T-cell (primary cell): ENCODE data around the gene PLPP6. TPM values are rescaled to one million over a fixed set of nuclear protein-coding genes. Genes with fewer than 3 reads are reported as not detected.

Source experiments
- ATAC-seq, 4 experiments: fragments of 200-7000 bp in 3 of 4; fragments of 150-1000 bp in 1 of 4; cut with Tn5 transposase; replicated peaks in 1 of 4; 1 replicate in 3 of 4; 2 replicates in 1 of 4; pipeline ENCODE4 v1.10.0; 2021; ENCODE audit warnings: moderate library complexity in 3 of 4, mild to moderate bottlenecking in 2 of 4, moderate number of reproducible peaks in 1 of 4
- CTCF ChIA-PET, 2 donors: fragments of 300-600 bp; sonication (Branson Sonifier 250); formaldehyde crosslinking; loops; one replicate each; lab custom pipeline; 2022; ENCODE audit warnings: antibody characterized with exemption in 2 of 2; lab: Charles Lee
- POLR2A ChIA-PET, 2 donors: fragments of 300-600 bp; sonication (Branson Sonifier 250); formaldehyde crosslinking; loops; one replicate each; lab custom pipeline; 2022; ENCODE audit warnings: antibody characterized with exemption in 2 of 2; lab: Charles Lee
- DNase-seq, 35 experiments: peaks; one replicate each; pipeline versions ENCODE4 v3.0.0 to v3.0.0-alpha.2; 2013 to 2023
- H3K27ac ChIP-seq: one replicate; pipeline ENCODE4 v1.5.1; 2013; ENCODE audit warnings: low read length
- H3K27me3 ChIP-seq, 2 experiments: replicated peaks in 1 of 2; 1 replicate in 1 of 2; 2 replicates in 1 of 2; pipeline versions ENCODE4 v1.6.1 to v1.7.0; 2013; ENCODE audit warnings: low read length in 1 of 2, mixed read lengths in 1 of 2; ENCODE audit not compliant: control insufficient read depth in 2 of 2, insufficient read depth in 2 of 2; ENCODE audit errors: extremely low read depth in 1 of 2
- H3K36me3 ChIP-seq, 2 donors: 1 replicate in 1 of 2; 2 replicates in 1 of 2; pipeline versions ENCODE4 v1.6.1 to v1.7.0; 2013; ENCODE audit warnings: low read length in 1 of 2; ENCODE audit not compliant: control insufficient read depth in 2 of 2, insufficient read depth in 1 of 2; ENCODE audit errors: extremely low read depth in 1 of 2
- H3K4me1 ChIP-seq, 2 experiments: 1 replicate in 1 of 2; 2 replicates in 1 of 2; pipeline versions ENCODE4 v1.6.1 to v1.7.0; 2013; ENCODE audit warnings: low read length in 2 of 2, mixed read lengths in 1 of 2; ENCODE audit not compliant: insufficient read depth in 2 of 2, control insufficient read depth in 1 of 2; ENCODE audit errors: extremely low read depth in 1 of 2
- H3K4me3 ChIP-seq, 2 donors: 1 replicate in 1 of 2; 2 replicates in 1 of 2; pipeline versions ENCODE4 v1.5.1 to v1.7.0; 2013; ENCODE audit warnings: mild to moderate bottlenecking in 2 of 2, low read length in 1 of 2, moderate library complexity in 1 of 2; ENCODE audit not compliant: control insufficient read depth in 1 of 2; ENCODE audit errors: extremely low read depth in 1 of 2
- H3K9me3 ChIP-seq: 2 replicates; pipeline ENCODE4 v1.7.0; 2013
- H3K27ac Mint-ChIP-seq, 2 donors: one replicate each; pipeline ENCODE4 v1.8.0; 2020 to 2021; ENCODE audit warnings: mild to moderate bottlenecking in 2 of 2, mixed read lengths in 2 of 2
- H3K27me3 Mint-ChIP-seq, 2 donors: one replicate each; pipeline ENCODE4 v1.8.0; 2021 to 2022; ENCODE audit warnings: mixed read lengths in 2 of 2
- H3K36me3 Mint-ChIP-seq: one replicate; pipeline ENCODE4 v1.8.0; 2021; ENCODE audit warnings: mixed read lengths
- H3K4me1 Mint-ChIP-seq, 3 donors: one replicate each; pipeline ENCODE4 v1.8.0; 2020 to 2022; ENCODE audit warnings: mixed read lengths in 3 of 3, mild to moderate bottlenecking in 1 of 3
- H3K4me3 Mint-ChIP-seq, 3 donors: one replicate each; pipeline ENCODE4 v1.8.0; 2020 to 2022; ENCODE audit warnings: mild to moderate bottlenecking in 3 of 3, mixed read lengths in 3 of 3, moderate library complexity in 3 of 3
- H3K9me3 Mint-ChIP-seq, 3 donors: one replicate each; pipeline ENCODE4 v1.8.0; 2020 to 2022; ENCODE audit warnings: mixed read lengths in 3 of 3
- WGBS: methylation state at CpG from one replicate; pipeline ENCODE4 v1.1.5; 2013; ENCODE audit warnings: missing lambda C conversion rate; ENCODE audit not compliant: insufficient coverage; 5-methylcytosine and 5-hydroxymethylcytosine counted together
- total RNA-seq, 35 experiments: library from RNA in 6 of 35; stranded (reverse) in 6 of 35; fragments of 120-200 nt in 1 of 35; gene quantifications; one replicate each; pipeline versions ENCODE4 v1.2.1 to v1.2.4 and lab custom pipeline; 2013 to 2026

Gene PLPP6
- total RNA-seq, 5 donors from 2014 or later (not counting 1 experiment from before 2014, with no cell fraction given), result 6.7 to 15.8 (median 14.3) TPM

- H3K4me1 ChIP-seq, result no peaks in the 10 kb centered on the region
- no peak overlapping the region for H3K4me3 ChIP-seq
- H3K27ac ChIP-seq, result no peak overlapping the region
- ATAC-seq, result no peak
- no peak overlapping the region for H3K4me3 Mint-ChIP-seq
- H3K9me3 ChIP-seq, result no peaks in the 10 kb centered on the region
- no peaks in the 10 kb centered on the region for H3K9me3 Mint-ChIP-seq
- POLR2A ChIA-PET, result no interaction called here
- no CpG with 5 or more reads among the region's 1 CpG for WGBS
- DNase-seq, result no peak
- H3K27me3 Mint-ChIP-seq, result no peaks in the 10 kb centered on the region
- H3K4me1 Mint-ChIP-seq, result peaks cover 14 to 16% (median 15%) of the 10 kb centered on the region in 3 donors
- H3K36me3 ChIP-seq, result peaks cover 0 to 63% of the 10 kb centered on the region in 2 donors
- no peaks in the 10 kb centered on the region for H3K27me3 ChIP-seq
- H3K27ac Mint-ChIP-seq, result peak overlapping the region; percentile 54 to 56
- H3K36me3 Mint-ChIP-seq, result peaks cover 46% of the 10 kb centered on the region
- CTCF ChIA-PET, result interaction anchor here (0.7 to 1.0 kb wide), 2 partner anchors 24 to 98 kb away, joined by 3 to 5 read pairs; no protein-coding TSS in a partner anchor
These were observed 39.4 kb downstream of the PLPP6 start for GRCh38 chr9:4701526-4701925.

GRCh38 chr9:4704129-4704528 lies 42.0 kb downstream of the PLPP6 start:
- CTCF ChIA-PET, result interaction anchor here in 1 of 2 donors (0.6 kb wide), 1 partner anchor 85 kb away, joined by 3 read pairs; no protein-coding TSS in a partner anchor
- Mint-ChIP-seq H3K4me3 (no peak overlapping the region), H3K4me1 (peaks cover 13 to 16% (median 15%) of the 10 kb centered on the region in 3 donors), H3K36me3 (peaks cover 49% of the 10 kb centered on the region), H3K9me3 (no peaks in the 10 kb centered on the region), H3K27ac (no peak overlapping the region), H3K27me3 (no peaks in the 10 kb centered on the region)
- Histone ChIP-seq H3K27ac (no peak overlapping the region), H3K4me3 (no peak overlapping the region), H3K36me3 (peaks cover 0 to 48% of the 10 kb centered on the region in 2 donors), H3K27me3 (no peaks in the 10 kb centered on the region), H3K9me3 (no peaks in the 10 kb centered on the region), H3K4me1 (no peaks in the 10 kb centered on the region)
- DNase-seq (no peak), ATAC-seq (no peak)
- WGBS, result no CpG with 5 or more reads among the region's 2 CpGs
- POLR2A ChIA-PET, result interaction anchor here in 1 of 2 donors (0.7 kb wide), 1 partner anchor 92 kb away, joined by 3 read pairs; no protein-coding TSS in a partner anchor

DNA sequence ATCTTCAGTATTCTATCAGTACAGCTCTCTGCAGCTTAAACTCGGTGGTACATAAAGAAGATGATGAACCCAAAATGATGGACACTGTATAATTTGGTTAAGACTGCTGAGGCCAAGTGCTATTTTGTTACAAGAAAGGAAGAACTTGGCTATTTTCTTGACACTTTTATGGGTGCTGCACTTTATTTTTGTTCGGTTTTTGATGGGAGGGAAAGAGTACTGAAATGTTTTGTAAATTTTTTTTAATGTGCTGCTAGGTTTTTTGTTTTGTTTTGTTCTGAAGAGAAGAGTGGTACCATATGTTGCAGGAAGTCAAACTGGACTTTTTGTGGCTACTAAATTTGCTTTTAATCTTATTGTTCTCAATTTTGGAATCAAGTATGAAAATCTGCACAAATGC lies 43.9 kb downstream of the PLPP6 start:
- Histone ChIP-seq H3K27ac (no peak overlapping the region), H3K27me3 (no peaks in the 10 kb centered on the region), H3K4me3 (no peak overlapping the region), H3K36me3 (peaks cover 4 to 44% of the 10 kb centered on the region in 2 donors), H3K4me1 (no peaks in the 10 kb centered on the region), H3K9me3 (no peaks in the 10 kb centered on the region)
- 100% methylated on average over 1 of the region's 2 CpGs for WGBS
- H3K36me3 Mint-ChIP-seq, result peaks cover 50% of the 10 kb centered on the region
- peaks cover 13 to 17% (median 15%) of the 10 kb centered on the region in 3 donors for H3K4me1 Mint-ChIP-seq
- no peaks in the 10 kb centered on the region for H3K9me3 Mint-ChIP-seq
- ATAC-seq, result no peak
- no peak overlapping the region for H3K4me3 Mint-ChIP-seq
- peak overlapping the region; percentile 65 to 73 for H3K27ac Mint-ChIP-seq
- H3K27me3 Mint-ChIP-seq, result no peaks in the 10 kb centered on the region
- ChIA-PET CTCF (interaction anchor here in 1 of 2 donors (0.7 kb wide), 1 partner anchor 1062 kb away, joined by 3 read pairs; no protein-coding TSS in a partner anchor), POLR2A (interaction anchor here in 1 of 2 donors (0.6 kb wide), 1 partner anchor 77 kb away, joined by 3 read pairs; no protein-coding TSS in a partner anchor)
- no peak for DNase-seq

- Mint-ChIP-seq H3K4me1 (peaks cover 7 to 11% (median 8%) of the 10 kb centered on the region in 3 donors), H3K9me3 (no peaks in the 10 kb centered on the region), H3K4me3 (no peak overlapping the region), H3K27ac (peak overlapping the region in 1 of 2 donors; percentile 73), H3K27me3 (no peaks in the 10 kb centered on the region), H3K36me3 (peaks cover 49% of the 10 kb centered on the region)
- Histone ChIP-seq H3K4me1 (no peaks in the 10 kb centered on the region), H3K9me3 (no peaks in the 10 kb centered on the region), H3K4me3 (no peak overlapping the region), H3K27me3 (no peaks in the 10 kb centered on the region), H3K27ac (no peak overlapping the region), H3K36me3 (peaks cover 4 to 43% of the 10 kb centered on the region in 2 donors)
- POLR2A ChIA-PET, result interaction anchor here in 1 of 2 donors (0.6 kb wide), 1 partner anchor 32 kb away, joined by 4 read pairs; no protein-coding TSS in a partner anchor
- ATAC-seq (no peak), DNase-seq (no peak)
- CTCF ChIA-PET, result no interaction called here
- WGBS, result 97% methylated on average over 2 of the region's 4 CpGs
These were observed 45.0 kb downstream of the PLPP6 start for GRCh38 chr9:4706971-4707622.

DNA sequence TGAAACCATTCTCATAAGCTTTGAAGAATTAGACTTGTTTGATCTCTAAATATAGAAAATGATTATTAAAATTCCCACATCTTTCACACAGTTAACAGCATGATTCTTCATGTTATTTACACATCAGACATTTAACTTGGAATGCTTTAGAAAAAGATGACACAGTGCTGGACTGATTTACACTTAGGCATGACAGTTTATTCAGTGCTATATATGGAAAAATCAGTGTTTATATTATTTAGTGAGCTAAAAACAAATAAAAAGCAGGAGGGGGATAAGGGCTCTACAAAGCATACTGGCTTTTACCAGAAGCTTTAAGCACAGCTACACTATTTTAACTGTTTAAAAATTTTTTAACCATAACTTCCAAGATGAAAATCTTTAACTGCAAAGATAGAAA lies 47.3 kb downstream of the PLPP6 start:
- Mint-ChIP-seq H3K4me1 (peaks cover 7 to 11% (median 8%) of the 10 kb centered on the region in 3 donors), H3K9me3 (no peaks in the 10 kb centered on the region), H3K36me3 (peaks cover 37% of the 10 kb centered on the region), H3K4me3 (no peak overlapping the region), H3K27ac (peak overlapping the region; percentile 58 to 63), H3K27me3 (no peaks in the 10 kb centered on the region)
- POLR2A ChIA-PET, result interaction anchor here in 1 of 2 donors (0.6 kb wide), 1 partner anchor 15 kb away, joined by 7 read pairs; no protein-coding TSS in a partner anchor
- no peak for DNase-seq
- Histone ChIP-seq H3K9me3 (no peaks in the 10 kb centered on the region), H3K27ac (no peak overlapping the region), H3K4me1 (no peaks in the 10 kb centered on the region), H3K36me3 (peaks cover 4 to 35% of the 10 kb centered on the region in 2 donors), H3K4me3 (no peak overlapping the region), H3K27me3 (no peaks in the 10 kb centered on the region)
- no peak for ATAC-seq
- CTCF ChIA-PET, result no interaction called here

DNA sequence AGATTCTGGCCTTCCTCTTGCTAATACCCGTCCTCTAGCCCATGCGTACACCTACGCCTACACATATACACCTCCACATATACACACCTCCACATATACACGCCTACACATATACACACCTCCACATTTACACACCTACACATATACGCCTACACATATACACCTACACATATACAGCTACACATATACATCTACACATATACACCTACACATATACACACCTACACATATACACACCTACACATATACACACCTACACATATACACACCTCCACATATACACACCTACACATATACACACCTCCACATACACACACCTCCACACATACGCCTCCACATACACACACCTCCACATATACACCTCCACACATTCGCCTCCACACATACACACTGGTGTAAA lies 51.8 kb downstream of the PLPP6 start:
- H3K36me3 Mint-ChIP-seq, result peaks cover 48% of the 10 kb centered on the region
- no peaks in the 10 kb centered on the region for H3K4me1 ChIP-seq
- H3K9me3 Mint-ChIP-seq, result no peaks in the 10 kb centered on the region
- H3K36me3 ChIP-seq, result peaks cover 4 to 66% of the 10 kb centered on the region in 2 donors
- no peak overlapping the region for H3K27ac Mint-ChIP-seq
- no peak overlapping the region for H3K4me3 ChIP-seq
- H3K4me1 Mint-ChIP-seq, result peaks cover 0 to 5% (median 0%) of the 10 kb centered on the region in 3 donors
- H3K4me3 Mint-ChIP-seq, result no peak overlapping the region
- H3K27me3 Mint-ChIP-seq, result no peaks in the 10 kb centered on the region
- WGBS, result 64% methylated on average over 4 of the region's 7 CpGs
- ATAC-seq, result no peak
- DNase-seq, result peak in 1 of 35 experiments; percentile 7
- H3K9me3 ChIP-seq, result no peaks in the 10 kb centered on the region
- ChIA-PET POLR2A (interaction anchor here in 1 of 2 donors (0.5 kb wide), 1 partner anchor 70 kb away, joined by 6 read pairs; no protein-coding TSS in a partner anchor), CTCF (interaction anchor here in 1 of 2 donors (0.5 kb wide), 1 partner anchor 22 kb away, joined by 5 read pairs; no protein-coding TSS in a partner anchor)
- no peaks in the 10 kb centered on the region for H3K27me3 ChIP-seq
- H3K27ac ChIP-seq, result no peak overlapping the region
